HepG2 (cell line): Measurements from ENCODE around the gene KIRREL2.

Experiments used
- HOXA3 ChIP-seq: sonication (generic); formaldehyde crosslinking; IDR thresholded peaks from 2 replicates; pipeline ENCODE4 v1.5.0; 2020; ENCODE audit warnings: missing genetic modification reagents
- YY1 ChIP-seq: IDR thresholded peaks from 2 replicates; pipeline ENCODE4 v1.6.1; 2011; ENCODE audit warnings: low read length, low read depth, moderate library complexity, mild to moderate bottlenecking; ENCODE audit not compliant: insufficient read depth, insufficient replicate concordance

GRCh38 chr19:35856546-35857149 lies at the start of gene KIRREL2:
- TF ChIP-seq HOXA3 (no peak), YY1 (no peak)
